ENCODE results near the gene ARHGEF16. TPM values are rescaled to one million over a fixed set of nuclear protein-coding genes. Genes with fewer than 3 reads are reported as not detected.

The ARHGEF16 gene
- total RNA-seq, 1 donor from 2014 or later, result 2.0 TPM

DNA sequence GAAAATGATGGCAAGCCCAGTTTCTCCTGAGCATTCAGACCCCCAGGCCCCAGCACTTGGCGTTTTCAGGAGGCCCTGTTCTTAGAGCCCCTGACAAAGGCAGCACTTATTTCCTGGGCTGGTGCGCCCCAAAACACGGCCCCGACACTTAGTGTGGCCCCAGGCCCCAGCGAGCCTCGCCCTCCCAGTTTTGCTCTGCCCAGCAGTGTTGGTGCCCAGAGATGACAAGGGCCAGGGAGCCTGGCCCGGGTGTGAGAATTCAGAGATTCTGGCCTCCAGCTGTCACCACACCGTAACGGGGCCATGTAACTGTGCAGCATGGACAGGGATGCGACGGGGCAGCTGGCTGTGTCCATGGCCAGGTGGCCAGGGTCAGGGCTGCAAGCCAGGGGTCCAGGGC, 18.0 kb upstream of the ARHGEF16 start:
- peaks cover 13% of the 10 kb centered on the region for H3K27me3 Mint-ChIP-seq (ENCODE audit: low read depth)
- peaks cover 15% of the 10 kb centered on the region for H3K36me3 Mint-ChIP-seq (ENCODE audit: low read depth)

DNA sequence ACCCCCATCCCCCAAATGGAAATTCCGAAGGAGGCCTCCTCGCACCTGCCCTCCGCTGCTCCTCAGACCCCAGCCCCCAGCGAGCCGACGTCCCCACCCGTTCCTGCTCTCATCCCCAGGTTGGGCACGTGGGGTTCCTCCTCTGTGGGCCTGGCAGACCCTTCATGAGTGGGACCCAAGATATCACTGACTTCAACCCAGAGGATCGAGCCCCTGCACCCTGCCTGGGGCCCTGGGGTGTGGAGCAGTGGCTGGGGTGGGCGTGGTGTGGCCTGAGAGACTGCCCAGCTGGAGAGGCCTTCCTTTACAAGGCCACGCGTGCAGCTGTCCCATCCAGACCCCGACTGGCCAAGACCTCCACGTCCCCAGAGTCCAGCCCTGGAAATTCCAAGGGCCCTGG, 17.6 kb upstream of the ARHGEF16 start:
- no peaks in the 10 kb centered on the region for H3K4me1 Mint-ChIP-seq (ENCODE audit: low read depth)
- TF ChIP-seq, protein P1, sequence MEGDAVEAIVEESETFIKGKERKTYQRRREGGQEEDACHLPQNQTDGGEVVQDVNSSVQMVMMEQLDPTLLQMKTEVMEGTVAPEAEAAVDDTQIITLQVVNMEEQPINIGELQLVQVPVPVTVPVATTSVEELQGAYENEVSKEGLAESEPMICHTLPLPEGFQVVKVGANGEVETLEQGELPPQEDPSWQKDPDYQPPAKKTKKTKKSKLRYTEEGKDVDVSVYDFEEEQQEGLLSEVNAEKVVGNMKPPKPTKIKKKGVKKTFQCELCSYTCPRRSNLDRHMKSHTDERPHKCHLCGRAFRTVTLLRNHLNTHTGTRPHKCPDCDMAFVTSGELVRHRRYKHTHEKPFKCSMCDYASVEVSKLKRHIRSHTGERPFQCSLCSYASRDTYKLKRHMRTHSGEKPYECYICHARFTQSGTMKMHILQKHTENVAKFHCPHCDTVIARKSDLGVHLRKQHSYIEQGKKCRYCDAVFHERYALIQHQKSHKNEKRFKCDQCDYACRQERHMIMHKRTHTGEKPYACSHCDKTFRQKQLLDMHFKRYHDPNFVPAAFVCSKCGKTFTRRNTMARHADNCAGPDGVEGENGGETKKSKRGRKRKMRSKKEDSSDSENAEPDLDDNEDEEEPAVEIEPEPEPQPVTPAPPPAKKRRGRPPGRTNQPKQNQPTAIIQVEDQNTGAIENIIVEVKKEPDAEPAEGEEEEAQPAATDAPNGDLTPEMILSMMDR (IDR thresholded peaks at IDR 0.05), result no peak
- DNase-seq (ENCODE audit: low spot score), result peak; percentile 85
- no peak overlapping the region for H3K4me3 Mint-ChIP-seq (ENCODE audit: unreplicated experiment)
- peaks cover 13% of the 10 kb centered on the region for H3K36me3 Mint-ChIP-seq (ENCODE audit: low read depth)
- no peaks in the 10 kb centered on the region for H3K9me3 Mint-ChIP-seq (ENCODE audit: low read depth)
- peaks cover 17% of the 10 kb centered on the region for H3K27me3 Mint-ChIP-seq (ENCODE audit: low read depth)
- no peak overlapping the region for H3K27ac Mint-ChIP-seq (ENCODE audit: unreplicated experiment)

More for the DNA sequence above, 18.0 kb upstream of the ARHGEF16 start:
- TF ChIP-seq, protein P1 (IDR thresholded peaks at IDR 0.05), result no peak
- no peak overlapping the region for H3K27ac Mint-ChIP-seq (ENCODE audit: unreplicated experiment)
- no peaks in the 10 kb centered on the region for H3K4me1 Mint-ChIP-seq (ENCODE audit: low read depth)
- DNase-seq (ENCODE audit: low spot score), result peak; percentile 60
- no peaks in the 10 kb centered on the region for H3K9me3 Mint-ChIP-seq (ENCODE audit: low read depth)
- H3K4me3 Mint-ChIP-seq (ENCODE audit: unreplicated experiment), result no peak overlapping the region

DNA sequence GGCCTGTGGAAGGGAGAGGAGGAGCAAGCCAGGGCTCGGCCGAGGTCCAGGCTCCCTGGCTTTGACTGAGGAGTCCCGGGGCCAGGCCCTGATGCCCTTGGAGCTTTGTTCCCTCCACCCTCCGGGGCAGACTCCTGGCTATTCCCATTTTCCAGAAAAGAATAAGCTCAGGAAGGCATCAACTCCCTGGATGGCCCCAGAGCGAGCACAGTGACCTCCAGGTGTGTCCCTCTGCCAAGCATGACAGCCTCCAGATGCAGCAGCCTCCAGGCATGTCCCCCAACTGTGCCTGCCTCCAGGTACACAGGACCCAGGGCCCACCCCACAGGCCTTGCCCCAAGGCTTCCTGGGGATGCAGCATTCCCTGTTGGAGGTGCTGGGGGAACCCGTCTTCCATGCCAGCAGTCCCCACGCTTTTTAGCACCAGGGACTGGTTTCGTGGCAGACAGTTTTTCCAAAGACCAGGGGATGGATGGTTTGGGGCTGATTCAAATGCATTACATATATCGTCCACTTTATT, 15.7 kb upstream of the ARHGEF16 start:
- H3K27me3 Mint-ChIP-seq (ENCODE audit: low read depth), result peaks cover 27% of the 10 kb centered on the region
- H3K4me1 Mint-ChIP-seq (ENCODE audit: low read depth), result no peaks in the 10 kb centered on the region
- H3K27ac Mint-ChIP-seq (ENCODE audit: unreplicated experiment), result no peak overlapping the region
- TF ChIP-seq, protein P1 (IDR thresholded peaks at IDR 0.05), result no peak
- H3K9me3 Mint-ChIP-seq (ENCODE audit: low read depth), result no peaks in the 10 kb centered on the region
- H3K4me3 Mint-ChIP-seq (ENCODE audit: unreplicated experiment), result no peak overlapping the region
- peak; percentile 81 for DNase-seq (ENCODE audit: low spot score)
- peaks cover 10% of the 10 kb centered on the region for H3K36me3 Mint-ChIP-seq (ENCODE audit: low read depth)

DNA sequence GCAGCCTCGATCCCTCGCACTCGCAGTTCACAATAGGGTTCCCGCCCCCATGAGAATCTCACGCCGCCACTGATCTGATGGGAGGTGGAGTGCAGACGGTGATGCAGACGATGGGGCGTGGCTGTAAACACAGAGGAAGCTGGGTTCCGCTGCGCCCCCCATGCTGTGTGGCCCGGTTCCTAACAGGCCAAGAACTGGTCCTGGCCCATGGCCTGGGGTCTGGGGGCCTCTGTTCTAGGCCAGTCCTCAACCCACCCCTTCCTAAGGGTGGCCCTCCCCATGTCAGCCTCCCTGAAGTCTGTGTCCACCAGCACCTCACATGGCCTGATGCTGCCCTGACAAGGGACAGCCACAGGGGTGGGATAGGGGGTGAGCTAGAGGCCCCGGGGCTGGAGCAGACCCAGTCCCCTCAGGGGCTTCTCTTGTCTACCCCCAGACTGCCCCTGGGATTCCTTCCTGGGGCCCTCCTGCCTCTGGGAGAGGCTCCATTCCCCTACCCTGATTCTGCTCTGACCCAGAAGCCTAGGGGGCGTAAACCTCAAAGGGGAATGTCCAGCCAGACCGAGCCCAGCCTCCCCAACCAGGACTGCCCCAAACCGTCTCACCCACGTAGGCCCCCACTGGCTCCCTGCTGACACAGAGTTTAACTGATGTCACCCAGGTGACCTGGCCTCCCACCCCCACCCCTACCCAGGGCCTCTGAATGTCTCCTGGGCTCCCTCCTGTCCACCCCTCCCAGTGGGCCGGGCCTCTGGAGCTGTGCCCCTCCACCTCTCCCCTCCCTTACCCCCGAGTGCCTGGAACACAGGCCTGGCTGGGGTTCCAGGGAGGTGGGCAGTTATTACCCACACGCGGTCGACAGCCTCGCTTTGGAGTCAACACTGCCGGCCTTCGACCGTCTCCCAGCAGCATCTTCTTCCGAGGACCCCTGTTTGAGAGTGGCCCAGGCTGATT, 14.8 kb upstream of the ARHGEF16 start:
- Mint-ChIP-seq H3K4me3 (ENCODE audit: unreplicated experiment) (no peak overlapping the region), H3K9me3 (ENCODE audit: low read depth) (no peaks in the 10 kb centered on the region), H3K27me3 (ENCODE audit: low read depth) (peaks cover 29% of the 10 kb centered on the region), H3K27ac (ENCODE audit: unreplicated experiment) (no peak overlapping the region), H3K4me1 (ENCODE audit: low read depth) (no peaks in the 10 kb centered on the region), H3K36me3 (ENCODE audit: low read depth) (peaks cover 7% of the 10 kb centered on the region)
- peak; percentile 84 for DNase-seq (ENCODE audit: low spot score)
- TF ChIP-seq, protein P1 (IDR thresholded peaks at IDR 0.05), result no peak

DNA sequence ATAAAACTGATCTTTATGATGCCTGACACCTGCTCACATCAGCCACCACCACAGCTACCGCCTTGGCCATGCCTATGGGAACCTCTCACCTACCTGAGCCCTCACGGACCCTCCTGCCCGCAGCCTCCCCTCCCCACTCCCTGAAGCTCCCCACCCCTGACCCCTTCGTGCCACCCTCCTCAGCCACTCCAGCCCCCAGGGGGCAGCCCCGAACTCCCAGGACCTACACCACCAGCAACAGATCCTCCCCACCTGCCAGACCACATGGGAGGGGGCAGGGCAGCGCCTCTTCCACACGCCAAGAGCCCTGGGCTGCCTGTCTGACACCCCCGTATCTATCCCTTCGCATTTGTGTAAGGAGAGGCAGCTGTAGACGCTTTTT, 14.2 kb upstream of the ARHGEF16 start:
- Mint-ChIP-seq H3K4me3 (ENCODE audit: unreplicated experiment) (no peak overlapping the region), H3K4me1 (ENCODE audit: low read depth) (no peaks in the 10 kb centered on the region), H3K27me3 (ENCODE audit: low read depth) (peaks cover 29% of the 10 kb centered on the region), H3K36me3 (ENCODE audit: low read depth) (peaks cover 7% of the 10 kb centered on the region), H3K27ac (ENCODE audit: unreplicated experiment) (no peak overlapping the region), H3K9me3 (ENCODE audit: low read depth) (peaks cover 4% of the 10 kb centered on the region)
- DNase-seq (ENCODE audit: low spot score), result peak; percentile 69
- TF ChIP-seq, protein P1 (IDR thresholded peaks at IDR 0.05), result no peak
